OCI-LY3 (cell line): ENCODE data around the gene ZNF768.

ENCODE experiments used
- EZH2phosphoT487 ChIP-seq: fragments of 200-600 bp; shearing (Covaris generic); IDR thresholded peaks from 2 replicates; pipeline ENCODE4 v1.6.1; 2018; ENCODE audit warnings: antibody characterized with exemption, mixed run types, low read depth
- TF ChIP-seq, protein P1 (sequence below): fragments of 200-600, 300-600 bp; sonication (generic); IDR thresholded peaks from 2 replicates; pipeline ENCODE4 v1.5.1; 2014; ENCODE audit warnings: antibody characterized with exemption, low read length, low read depth

DNA sequence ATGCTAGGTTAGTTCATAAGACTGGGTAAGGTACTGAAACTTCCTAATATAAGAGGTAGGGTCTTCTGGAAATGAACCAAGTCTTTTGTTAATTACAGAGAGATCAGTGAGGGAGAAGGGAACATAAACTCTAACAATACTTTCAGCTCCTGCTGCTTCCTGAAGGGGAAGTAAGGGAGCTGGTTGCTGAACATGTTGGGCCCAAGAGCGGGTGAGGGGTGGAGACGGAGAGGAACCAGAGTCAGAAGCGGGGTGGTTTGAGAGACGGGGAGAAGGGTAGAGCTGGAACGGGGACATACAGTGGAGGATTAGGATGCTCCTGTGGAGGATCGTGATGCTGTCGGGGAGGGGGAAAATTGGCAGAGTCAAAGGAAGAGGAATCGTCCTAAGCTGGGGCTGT, 19.7 kb upstream of the ZNF768 start:
- TF ChIP-seq, protein P1, sequence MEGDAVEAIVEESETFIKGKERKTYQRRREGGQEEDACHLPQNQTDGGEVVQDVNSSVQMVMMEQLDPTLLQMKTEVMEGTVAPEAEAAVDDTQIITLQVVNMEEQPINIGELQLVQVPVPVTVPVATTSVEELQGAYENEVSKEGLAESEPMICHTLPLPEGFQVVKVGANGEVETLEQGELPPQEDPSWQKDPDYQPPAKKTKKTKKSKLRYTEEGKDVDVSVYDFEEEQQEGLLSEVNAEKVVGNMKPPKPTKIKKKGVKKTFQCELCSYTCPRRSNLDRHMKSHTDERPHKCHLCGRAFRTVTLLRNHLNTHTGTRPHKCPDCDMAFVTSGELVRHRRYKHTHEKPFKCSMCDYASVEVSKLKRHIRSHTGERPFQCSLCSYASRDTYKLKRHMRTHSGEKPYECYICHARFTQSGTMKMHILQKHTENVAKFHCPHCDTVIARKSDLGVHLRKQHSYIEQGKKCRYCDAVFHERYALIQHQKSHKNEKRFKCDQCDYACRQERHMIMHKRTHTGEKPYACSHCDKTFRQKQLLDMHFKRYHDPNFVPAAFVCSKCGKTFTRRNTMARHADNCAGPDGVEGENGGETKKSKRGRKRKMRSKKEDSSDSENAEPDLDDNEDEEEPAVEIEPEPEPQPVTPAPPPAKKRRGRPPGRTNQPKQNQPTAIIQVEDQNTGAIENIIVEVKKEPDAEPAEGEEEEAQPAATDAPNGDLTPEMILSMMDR: no peak
- no peak for TF ChIP-seq EZH2phosphoT487
